ENCODE results near the gene PANX2.
"Not testable (repeated sequence)": the region's sequence is repeated elsewhere in the genome, so short reads cannot be mapped to it uniquely, and the experiment has no call there.

Gene PANX2

GRCh38 chr22:50165436-50166123 is 5.0 kb upstream of the PANX2 start:
- Histone ChIP-seq H3K4me1 (ENCODE audit: control insufficient read depth in 1 of 2, insufficient read depth in 1 of 2, low read depth in 1 of 2, low read length in 1 of 2) (peaks cover 0 to 5% of the 10 kb centered on the region in 2 experiments), H3K27me3 (peaks cover 44% of the 10 kb centered on the region), H3K4me3 (ENCODE audit: low read depth in 1 of 2, low read length in 1 of 2) (no peak overlapping the region), H3K36me3 (no peaks in the 10 kb centered on the region), H3K9me3 (no peaks in the 10 kb centered on the region), H3K27ac (no peak overlapping the region)
- TF ChIP-seq CTCF (IDR thresholded peaks at IDR 0.05): no peak

GRCh38 chr22:50167689-50168489 is 2.6 kb upstream of the PANX2 start:
- H3K27ac ChIP-seq: no peak overlapping the region
- no peak overlapping the region for H3K4me3 ChIP-seq (ENCODE audit: low read depth in 1 of 2, low read length in 1 of 2)
- no peaks in the 10 kb centered on the region for H3K36me3 ChIP-seq
- H3K27me3 ChIP-seq: peaks cover 57% of the 10 kb centered on the region
- no peak for TF ChIP-seq CTCF (IDR thresholded peaks at IDR 0.05)
- no peaks in the 10 kb centered on the region for H3K9me3 ChIP-seq
- H3K4me1 ChIP-seq (ENCODE audit: control insufficient read depth in 1 of 2, insufficient read depth in 1 of 2, low read depth in 1 of 2, low read length in 1 of 2): peaks cover 14 to 28% of the 10 kb centered on the region in 2 experiments

- peaks cover 22 to 35% of the 10 kb centered on the region in 2 experiments for H3K4me1 ChIP-seq (ENCODE audit: control insufficient read depth in 1 of 2, insufficient read depth in 1 of 2, low read depth in 1 of 2, low read length in 1 of 2)
- peaks cover 58% of the 10 kb centered on the region for H3K27me3 ChIP-seq
- not testable (repeated sequence) for H3K36me3 ChIP-seq, H3K27ac ChIP-seq, H3K9me3 ChIP-seq
- peak overlapping the region in 1 of 2 experiments; percentile 59 for H3K4me3 ChIP-seq (ENCODE audit: low read depth in 1 of 2, low read length in 1 of 2)
Measured at GRCh38 chr22:50168490-50169180, 1.9 kb upstream of the PANX2 start.

GRCh38 chr22:50169181-50169759 is 1.3 kb upstream of the PANX2 start:
- Histone ChIP-seq H3K9me3 (no peaks in the 10 kb centered on the region), H3K27ac (no peak overlapping the region), H3K4me3 (ENCODE audit: low read depth in 1 of 2, low read length in 1 of 2) (peak overlapping the region; percentile 31 to 59), H3K36me3 (no peaks in the 10 kb centered on the region), H3K4me1 (ENCODE audit: control insufficient read depth in 1 of 2, insufficient read depth in 1 of 2, low read depth in 1 of 2, low read length in 1 of 2) (peaks cover 23 to 40% of the 10 kb centered on the region in 2 experiments), H3K27me3 (peaks cover 60% of the 10 kb centered on the region)
- no peak for TF ChIP-seq CTCF (IDR thresholded peaks at IDR 0.05)

- Histone ChIP-seq H3K9me3 (no peaks in the 10 kb centered on the region), H3K27me3 (peaks cover 58% of the 10 kb centered on the region), H3K27ac (peak overlapping the region; percentile 64), H3K4me1 (ENCODE audit: control insufficient read depth in 1 of 2, insufficient read depth in 1 of 2, low read depth in 1 of 2, low read length in 1 of 2) (peaks cover 23 to 40% of the 10 kb centered on the region in 2 experiments), H3K4me3 (ENCODE audit: low read depth in 1 of 2, low read length in 1 of 2) (peak overlapping the region; percentile 31 to 59), H3K36me3 (no peaks in the 10 kb centered on the region)
- TF ChIP-seq CTCF (IDR thresholded peaks at IDR 0.05): no peak
Measured at GRCh38 chr22:50169774-50170341, 673 bp upstream of the PANX2 start.
